ENCODE data around the gene PITPNM1. TPM values are rescaled to one million over a fixed set of nuclear protein-coding genes. Genes with fewer than 3 reads are reported as not detected.

PITPNM1 gene
- total RNA-seq, 1 experiment from 2014 or later: 70.4 TPM

DNA sequence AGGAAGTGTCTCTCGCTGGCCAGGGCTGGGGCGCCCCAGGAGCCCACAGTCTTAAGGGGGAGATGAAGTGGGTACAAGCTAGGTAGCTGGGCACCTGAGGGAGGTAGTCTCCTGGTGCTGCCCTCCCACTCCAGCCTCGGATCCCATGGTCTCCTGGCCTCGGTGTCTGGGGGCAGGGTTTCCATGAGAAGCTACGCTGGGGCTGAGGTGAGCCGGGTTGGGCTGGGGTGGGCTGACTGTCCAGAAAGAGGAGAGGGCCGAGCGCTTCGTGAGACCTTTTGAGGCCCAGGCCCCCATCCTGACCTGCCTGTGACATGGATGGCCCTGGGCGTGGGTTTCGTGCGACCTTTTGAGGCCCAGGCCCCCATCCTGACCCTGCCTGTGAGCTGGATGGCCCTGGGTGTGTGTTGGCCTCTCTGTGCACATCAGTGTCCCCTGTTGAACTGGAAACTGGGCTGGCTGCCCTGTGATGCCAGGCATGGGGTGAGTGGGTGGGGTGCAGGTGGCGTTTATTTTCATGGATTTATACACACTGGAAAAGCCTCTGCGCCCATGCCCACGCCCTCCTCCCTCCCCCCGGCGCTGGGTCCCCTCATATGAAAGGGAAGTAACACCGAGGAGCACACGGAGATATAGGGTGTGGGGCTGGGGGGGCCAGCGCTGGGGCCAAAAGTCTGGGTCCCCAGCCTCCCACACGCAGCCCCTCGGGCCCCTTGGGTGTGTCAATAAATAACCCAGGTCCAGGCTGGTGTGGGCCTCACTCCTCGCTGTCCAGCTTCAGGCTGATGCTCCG lies 13.7 kb downstream of the PITPNM1 start:
- in situ Hi-C loops (cut with HindIII; ENCODE audit: low pct_unique_long_range_greater_than_20kb, low sequenced_read_pairs): no loop called here
- no TSS peak for BruUV-seq (replicated peaks)
- CTCF ChIA-PET: no interaction called here

DNA sequence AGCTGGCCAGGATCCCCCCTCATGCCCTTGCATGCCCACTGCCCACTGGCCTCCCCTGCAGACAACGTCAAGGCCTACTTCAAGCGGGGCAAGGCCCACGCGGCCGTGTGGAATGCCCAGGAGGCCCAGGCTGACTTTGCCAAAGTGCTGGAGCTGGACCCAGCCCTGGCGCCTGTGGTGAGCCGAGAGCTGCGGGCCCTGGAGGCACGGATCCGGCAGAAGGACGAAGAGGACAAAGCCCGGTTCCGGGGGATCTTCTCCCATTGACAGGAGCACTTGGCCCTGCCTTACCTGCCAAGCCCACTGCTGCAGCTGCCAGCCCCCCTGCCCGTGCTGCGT lies 14.5 kb downstream of the PITPNM1 start:
- Histone ChIP-seq H3K27ac (ENCODE audit: low read length) (no peak overlapping the region), H3K27me3 (ENCODE audit: control insufficient read depth, insufficient read depth, low read length) (no peaks in the 10 kb centered on the region), H3K9me3 (ENCODE audit: control insufficient read depth, insufficient read depth, low read depth, low read length) (no peaks in the 10 kb centered on the region), H3K4me3 (ENCODE audit: low read depth in 2 of 2, low read length in 2 of 2) (no peak overlapping the region), H3K4me1 (ENCODE audit: control insufficient read depth, insufficient read depth, low read length) (no peaks in the 10 kb centered on the region; the same call in 1 of the 2 replicates), H3K36me3 (ENCODE audit: control insufficient read depth, insufficient read depth, low read length) (no peaks in the 10 kb centered on the region)
- TF ChIP-seq POLR2AphosphoS5 (IDR thresholded peaks at IDR 0.05; ENCODE audit: low read depth, low read length) (no peak), SIN3A (IDR thresholded peaks at IDR 0.05; ENCODE audit: borderline replicate concordance, insufficient read depth, low read depth, low read length) (no peak), TCF7L2 (IDR thresholded peaks at IDR 0.05; ENCODE audit: low read depth, low read length) (no peak)
- TF ChIP-seq, protein P1, sequence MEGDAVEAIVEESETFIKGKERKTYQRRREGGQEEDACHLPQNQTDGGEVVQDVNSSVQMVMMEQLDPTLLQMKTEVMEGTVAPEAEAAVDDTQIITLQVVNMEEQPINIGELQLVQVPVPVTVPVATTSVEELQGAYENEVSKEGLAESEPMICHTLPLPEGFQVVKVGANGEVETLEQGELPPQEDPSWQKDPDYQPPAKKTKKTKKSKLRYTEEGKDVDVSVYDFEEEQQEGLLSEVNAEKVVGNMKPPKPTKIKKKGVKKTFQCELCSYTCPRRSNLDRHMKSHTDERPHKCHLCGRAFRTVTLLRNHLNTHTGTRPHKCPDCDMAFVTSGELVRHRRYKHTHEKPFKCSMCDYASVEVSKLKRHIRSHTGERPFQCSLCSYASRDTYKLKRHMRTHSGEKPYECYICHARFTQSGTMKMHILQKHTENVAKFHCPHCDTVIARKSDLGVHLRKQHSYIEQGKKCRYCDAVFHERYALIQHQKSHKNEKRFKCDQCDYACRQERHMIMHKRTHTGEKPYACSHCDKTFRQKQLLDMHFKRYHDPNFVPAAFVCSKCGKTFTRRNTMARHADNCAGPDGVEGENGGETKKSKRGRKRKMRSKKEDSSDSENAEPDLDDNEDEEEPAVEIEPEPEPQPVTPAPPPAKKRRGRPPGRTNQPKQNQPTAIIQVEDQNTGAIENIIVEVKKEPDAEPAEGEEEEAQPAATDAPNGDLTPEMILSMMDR (IDR thresholded peaks at IDR 0.05): no peak
- BruUV-seq (replicated peaks): no TSS peak
- CTCF ChIA-PET: no interaction called here
- POLR2A ChIA-PET: no interaction called here
- DNase-seq (ENCODE audit: low read depth, low spot score) (no peak), ATAC-seq (no peak)
- in situ Hi-C loops (cut with HindIII; ENCODE audit: low pct_unique_long_range_greater_than_20kb, low sequenced_read_pairs) (no loop called here), intact Hi-C loops (cut with micrococcal nuclease; ENCODE audit: unreplicated experiment) (no loop called here)

More for the DNA sequence above, 13.7 kb downstream of the PITPNM1 start:
- POLR2A ChIA-PET: no interaction called here
- Histone ChIP-seq H3K4me3 (ENCODE audit: low read depth in 2 of 2, low read length in 2 of 2) (no peak overlapping the region), H3K27ac (ENCODE audit: low read length) (no peak overlapping the region), H3K4me1 (ENCODE audit: control insufficient read depth, insufficient read depth, low read length) (no peaks in the 10 kb centered on the region; the same call in 1 of the 2 replicates), H3K36me3 (ENCODE audit: control insufficient read depth, insufficient read depth, low read length) (no peaks in the 10 kb centered on the region), H3K27me3 (ENCODE audit: control insufficient read depth, insufficient read depth, low read length) (no peaks in the 10 kb centered on the region), H3K9me3 (ENCODE audit: control insufficient read depth, insufficient read depth, low read depth, low read length) (no peaks in the 10 kb centered on the region)
- TF ChIP-seq TCF7L2 (IDR thresholded peaks at IDR 0.05; ENCODE audit: low read depth, low read length): no peak
- no peak for TF ChIP-seq SIN3A (IDR thresholded peaks at IDR 0.05; ENCODE audit: borderline replicate concordance, insufficient read depth, low read depth, low read length)
- TF ChIP-seq, protein P2, sequence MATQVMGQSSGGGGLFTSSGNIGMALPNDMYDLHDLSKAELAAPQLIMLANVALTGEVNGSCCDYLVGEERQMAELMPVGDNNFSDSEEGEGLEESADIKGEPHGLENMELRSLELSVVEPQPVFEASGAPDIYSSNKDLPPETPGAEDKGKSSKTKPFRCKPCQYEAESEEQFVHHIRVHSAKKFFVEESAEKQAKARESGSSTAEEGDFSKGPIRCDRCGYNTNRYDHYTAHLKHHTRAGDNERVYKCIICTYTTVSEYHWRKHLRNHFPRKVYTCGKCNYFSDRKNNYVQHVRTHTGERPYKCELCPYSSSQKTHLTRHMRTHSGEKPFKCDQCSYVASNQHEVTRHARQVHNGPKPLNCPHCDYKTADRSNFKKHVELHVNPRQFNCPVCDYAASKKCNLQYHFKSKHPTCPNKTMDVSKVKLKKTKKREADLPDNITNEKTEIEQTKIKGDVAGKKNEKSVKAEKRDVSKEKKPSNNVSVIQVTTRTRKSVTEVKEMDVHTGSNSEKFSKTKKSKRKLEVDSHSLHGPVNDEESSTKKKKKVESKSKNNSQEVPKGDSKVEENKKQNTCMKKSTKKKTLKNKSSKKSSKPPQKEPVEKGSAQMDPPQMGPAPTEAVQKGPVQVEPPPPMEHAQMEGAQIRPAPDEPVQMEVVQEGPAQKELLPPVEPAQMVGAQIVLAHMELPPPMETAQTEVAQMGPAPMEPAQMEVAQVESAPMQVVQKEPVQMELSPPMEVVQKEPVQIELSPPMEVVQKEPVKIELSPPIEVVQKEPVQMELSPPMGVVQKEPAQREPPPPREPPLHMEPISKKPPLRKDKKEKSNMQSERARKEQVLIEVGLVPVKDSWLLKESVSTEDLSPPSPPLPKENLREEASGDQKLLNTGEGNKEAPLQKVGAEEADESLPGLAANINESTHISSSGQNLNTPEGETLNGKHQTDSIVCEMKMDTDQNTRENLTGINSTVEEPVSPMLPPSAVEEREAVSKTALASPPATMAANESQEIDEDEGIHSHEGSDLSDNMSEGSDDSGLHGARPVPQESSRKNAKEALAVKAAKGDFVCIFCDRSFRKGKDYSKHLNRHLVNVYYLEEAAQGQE (IDR thresholded peaks at IDR 0.05; ENCODE audit: insufficient read depth in 1 of 2, low read depth in 2 of 2, low read length in 1 of 2): no peak
- TF ChIP-seq, protein P1 (IDR thresholded peaks at IDR 0.05): no peak
- TF ChIP-seq POLR2AphosphoS5 (IDR thresholded peaks at IDR 0.05; ENCODE audit: low read depth, low read length): no peak
- ATAC-seq: no peak
- no peak for DNase-seq (ENCODE audit: low read depth, low spot score)
- intact Hi-C loops (cut with micrococcal nuclease; ENCODE audit: unreplicated experiment): no loop called here

Measured in Panc1 (cell line).